SU-DHL-6 (cell line): ENCODE measurements around the gene THRAP3.
"Not testable (repeated sequence)": the region's sequence is repeated elsewhere in the genome, so short reads cannot be mapped to it uniquely, and the experiment has no call there.

Source experiments
- CTCF ChIP-seq: fragments of 200-600 bp; sonication (generic); IDR thresholded peaks from one replicate; pipeline ENCODE4 v1.5.1; 2017; ENCODE audit warnings: antibody characterized with exemption, mild to moderate bottlenecking, low read length, moderate library complexity; ENCODE audit not compliant: insufficient read depth, poor library complexity, severe bottlenecking
- EZH2phosphoT487 ChIP-seq: fragments of 200-600 bp; sonication (generic), shearing (Covaris generic); conservative IDR thresholded peaks from 2 replicates; pipeline ENCODE4 v1.6.1; 2018; ENCODE audit warnings: mild to moderate bottlenecking, antibody characterized with exemption, low read length, moderate library complexity, mixed read lengths

GRCh38 chr1:36230279-36230678, 6.0 kb downstream of the THRAP3 start:
- not testable (repeated sequence) for TF ChIP-seq CTCF, EZH2phosphoT487
